ENCODE results near the gene FAM3B.

The FAM3B gene

GRCh38 chr21:41367945-41368734 is 51.5 kb downstream of the FAM3B start:
- DNase-seq (ENCODE audit: low read depth in 2 of 3, low spot score in 2 of 3): no peak

- no peak for DNase-seq (ENCODE audit: low read depth in 2 of 3, low spot score in 2 of 3)
These were observed 52.1 kb downstream of the FAM3B start for GRCh38 chr21:41368735-41369104.

GRCh38 chr21:41369105-41369919 is 52.7 kb downstream of the FAM3B start:
- DNase-seq (ENCODE audit: low read depth in 2 of 3, low spot score in 2 of 3): peak in 1 of 3 experiments; percentile 19

- DNase-seq (ENCODE audit: low read depth in 2 of 3, low spot score in 2 of 3): no peak
These were observed 53.6 kb downstream of the FAM3B start for GRCh38 chr21:41369920-41370839.

- DNase-seq (ENCODE audit: low read depth in 2 of 3, low spot score in 2 of 3): no peak
These were observed 54.5 kb downstream of the FAM3B start for GRCh38 chr21:41370840-41371684.

- DNase-seq (ENCODE audit: low read depth in 2 of 3, low spot score in 2 of 3): no peak
These were observed 55.1 kb downstream of the FAM3B start for GRCh38 chr21:41371685-41372030.

- DNase-seq (ENCODE audit: low read depth in 2 of 3, low spot score in 2 of 3): no peak
These were observed 56.7 kb downstream of the FAM3B start for GRCh38 chr21:41373253-41373652.

- DNase-seq (ENCODE audit: low read depth in 2 of 3, low spot score in 2 of 3): no peak
These were observed 57.2 kb downstream of the FAM3B start for GRCh38 chr21:41373763-41374162.

GRCh38 chr21:41374177-41374712 is 57.6 kb downstream of the FAM3B start:
- DNase-seq (ENCODE audit: low read depth in 2 of 3, low spot score in 2 of 3): no peak

- DNase-seq (ENCODE audit: low read depth in 2 of 3, low spot score in 2 of 3): no peak
These were observed 58.4 kb downstream of the FAM3B start for GRCh38 chr21:41374867-41375533.

GRCh38 chr21:41375875-41376274 is 59.3 kb downstream of the FAM3B start:
- DNase-seq (ENCODE audit: low read depth in 2 of 3, low spot score in 2 of 3): no peak

- DNase-seq (ENCODE audit: low read depth in 2 of 3, low spot score in 2 of 3): no peak
These were observed 61.1 kb downstream of the FAM3B start for GRCh38 chr21:41377715-41378114.

GRCh38 chr21:41378849-41379248 is 62.2 kb downstream of the FAM3B start:
- DNase-seq (ENCODE audit: low read depth in 2 of 3, low spot score in 2 of 3): no peak

GRCh38 chr21:41379901-41380300 is 63.3 kb downstream of the FAM3B start:
- DNase-seq (ENCODE audit: low read depth in 2 of 3, low spot score in 2 of 3): no peak

GRCh38 chr21:41381731-41382130 is 65.1 kb downstream of the FAM3B start:
- DNase-seq (ENCODE audit: low read depth in 2 of 3, low spot score in 2 of 3): no peak

- no peak for DNase-seq (ENCODE audit: low read depth in 2 of 3, low spot score in 2 of 3)
These were observed 70.6 kb downstream of the FAM3B start for GRCh38 chr21:41387042-41387819.

GRCh38 chr21:41387824-41388223 is 71.2 kb downstream of the FAM3B start:
- DNase-seq (ENCODE audit: low read depth in 2 of 3, low spot score in 2 of 3): no peak

GRCh38 chr21:41388259-41388658 is 71.7 kb downstream of the FAM3B start:
- DNase-seq (ENCODE audit: low read depth in 2 of 3, low spot score in 2 of 3): no peak

GRCh38 chr21:41390043-41390639 is 73.5 kb downstream of the FAM3B start:
- DNase-seq (ENCODE audit: low read depth in 2 of 3, low spot score in 2 of 3): no peak
